Activated CD8-positive, alpha-beta T cell treated with anti-CD3 and anti-CD28 coated beads for 36 hours (primary cell): ENCODE measurements around the gene ROR2. TPM values are rescaled to one million over a fixed set of nuclear protein-coding genes. Genes with fewer than 3 reads are reported as not detected.

Experiments
- ATAC-seq: fragments of 200-7000 bp; cut with Tn5 transposase; one replicate; pipeline ENCODE4 v1.10.0; 2021; ENCODE audit warnings: mild to moderate bottlenecking, moderate library complexity
- CTCF ChIA-PET: fragments of 350-600 bp; sonication (Branson Sonifier 250); formaldehyde crosslinking; loops from one replicate; lab custom pipeline; 2021; ENCODE audit warnings: antibody characterized with exemption; lab: Charles Lee
- POLR2A ChIA-PET: fragments of 350-600 bp; sonication (Branson Sonifier 250); formaldehyde crosslinking; loops from one replicate; lab custom pipeline; 2021; ENCODE audit warnings: antibody characterized with exemption; lab: Charles Lee
- DNase-seq: peaks from one replicate; pipeline ENCODE4 v3.0.0-alpha.2; 2020
- H3K27ac Mint-ChIP-seq: one replicate; pipeline ENCODE4 v1.8.0; 2021; ENCODE audit warnings: mild to moderate bottlenecking, mixed read lengths
- H3K27me3 Mint-ChIP-seq: one replicate; pipeline ENCODE4 v1.8.0; 2021; ENCODE audit warnings: mixed read lengths
- H3K36me3 Mint-ChIP-seq: one replicate; pipeline ENCODE4 v1.8.0; 2021; ENCODE audit warnings: low read depth, mixed read lengths
- H3K4me1 Mint-ChIP-seq: one replicate; pipeline ENCODE4 v1.8.0; 2021; ENCODE audit warnings: low read depth, mixed read lengths
- H3K4me3 Mint-ChIP-seq: one replicate; pipeline ENCODE4 v1.8.0; 2021; ENCODE audit warnings: mild to moderate bottlenecking, moderate library complexity, mixed read lengths
- H3K9me3 Mint-ChIP-seq: one replicate; pipeline ENCODE4 v1.8.0; 2021; ENCODE audit warnings: mixed read lengths
- CTCF ChIP-seq: fragments of 200-600 bp; IDR thresholded peaks from one replicate; pipeline ENCODE4 v1.8.0; 2022; ENCODE audit warnings: antibody characterized with exemption, mild to moderate bottlenecking
- intact Hi-C: fragments of 100-400 bp; cut with micrococcal nuclease; formaldehyde crosslinking; loops from one replicate; pipeline ENCODE4 v1.10.0; 2022
- total RNA-seq, 2 experiments: library from RNA; stranded (reverse); gene quantifications; one replicate each; pipeline ENCODE4 v1.2.3, GENCODE V29; 2021

ROR2 gene
- total RNA-seq, 2 experiments from 2014 or later, result not detected

GRCh38 chr9:91946653-91947488 lies 3.2 kb downstream of the ROR2 start:
- ChIA-PET CTCF (interaction anchor here (0.7 kb wide), 1 partner anchor 9 kb away, joined by 3 read pairs; no protein-coding TSS in a partner anchor), POLR2A (interaction anchor here (1.2 kb wide), 1 partner anchor 32 kb away, joined by 3 read pairs; no protein-coding TSS in a partner anchor)
- H3K36me3 Mint-ChIP-seq, result no peaks in the 10 kb centered on the region
- DNase-seq (no peak), ATAC-seq (no peak)
- H3K27ac Mint-ChIP-seq, result no peak overlapping the region
- H3K4me1 Mint-ChIP-seq, result peaks cover 4% of the 10 kb centered on the region
- no peak overlapping the region for H3K4me3 Mint-ChIP-seq
- no peaks in the 10 kb centered on the region for H3K9me3 Mint-ChIP-seq
- peaks cover 44% of the 10 kb centered on the region for H3K27me3 Mint-ChIP-seq
- intact Hi-C loops, result loop anchor here (5.0 kb wide), 1 partner anchor 170 kb away; no protein-coding TSS in a partner anchor
- no peak for TF ChIP-seq CTCF

- H3K27ac Mint-ChIP-seq, result no peak overlapping the region
- DNase-seq, result no peak
- H3K4me3 Mint-ChIP-seq, result no peak overlapping the region
- POLR2A ChIA-PET, result interaction anchor here (1.2 kb wide), 1 partner anchor 31 kb away, joined by 3 read pairs; no protein-coding TSS in a partner anchor
- H3K36me3 Mint-ChIP-seq, result no peaks in the 10 kb centered on the region
- no peak for ATAC-seq
- CTCF ChIA-PET, result interaction anchor here (1.2 to 1.4 kb wide), 2 partner anchors 8 to 172 kb away, joined by 3 to 8 read pairs; no protein-coding TSS in a partner anchor
- peaks cover 37% of the 10 kb centered on the region for H3K27me3 Mint-ChIP-seq
- no peaks in the 10 kb centered on the region for H3K9me3 Mint-ChIP-seq
- H3K4me1 Mint-ChIP-seq, result peaks cover 4% of the 10 kb centered on the region
- TF ChIP-seq CTCF, result no peak
- intact Hi-C loops, result loop anchor here (5.0 kb wide), 1 partner anchor 169 kb away; no protein-coding TSS in a partner anchor
Measured at GRCh38 chr9:91946196-91946595, 3.8 kb downstream of the ROR2 start.

DNA sequence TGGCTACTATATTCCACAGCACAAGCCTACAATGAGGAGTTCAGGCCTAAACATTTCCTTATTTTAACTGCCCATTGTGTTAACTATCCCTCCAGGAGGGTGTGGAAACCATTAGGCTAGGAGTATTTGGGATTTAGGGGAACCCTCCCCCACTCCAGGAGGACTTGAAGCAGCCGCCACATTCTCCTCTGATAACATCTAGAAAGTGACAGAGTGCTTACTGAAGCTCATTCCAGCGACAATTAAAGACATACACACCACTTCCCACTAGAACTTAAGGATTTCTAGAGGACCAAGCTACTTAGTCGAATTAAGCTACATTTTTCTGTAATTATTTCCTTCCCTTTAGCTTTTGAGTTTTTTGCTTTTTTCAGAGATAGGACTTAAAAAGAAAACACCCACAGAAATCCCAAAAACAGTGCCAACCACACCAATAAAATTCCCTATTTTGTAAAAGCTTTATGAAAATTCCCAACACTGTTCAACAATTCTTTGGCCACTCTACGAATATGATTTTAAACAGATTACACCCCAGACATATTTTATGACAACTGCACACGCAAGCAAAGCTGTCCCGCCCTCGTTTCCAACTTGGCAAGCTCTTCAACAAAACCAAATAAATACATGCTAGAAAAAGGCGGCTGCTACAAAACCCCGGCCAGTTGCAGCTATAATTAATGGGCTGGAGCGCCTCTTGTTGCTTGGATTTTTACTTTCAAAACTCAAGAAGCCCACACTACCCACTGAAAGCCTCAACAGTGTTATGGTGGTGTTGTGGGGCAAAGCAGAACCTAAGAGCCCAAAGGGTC lies 4.5 kb downstream of the ROR2 start:
- intact Hi-C loops, result loop anchor here (5.0 kb wide), 1 partner anchor 168 kb away; no protein-coding TSS in a partner anchor
- Mint-ChIP-seq H3K27me3 (peaks cover 30% of the 10 kb centered on the region), H3K4me3 (no peak overlapping the region), H3K4me1 (peaks cover 2% of the 10 kb centered on the region), H3K27ac (no peak overlapping the region), H3K9me3 (no peaks in the 10 kb centered on the region), H3K36me3 (no peaks in the 10 kb centered on the region)
- DNase-seq (no peak), ATAC-seq (no peak)
- CTCF ChIA-PET, result interaction anchor here (0.6 to 1.4 kb wide), 3 partner anchors 9 to 171 kb away, joined by 3 to 8 read pairs (median 3); no protein-coding TSS in a partner anchor
- POLR2A ChIA-PET, result interaction anchor here (1.2 kb wide), 1 partner anchor 30 kb away, joined by 3 read pairs; no protein-coding TSS in a partner anchor
- no peak for TF ChIP-seq CTCF

GRCh38 chr9:91944711-91945110 lies 5.3 kb downstream of the ROR2 start:
- no peak for TF ChIP-seq CTCF
- H3K9me3 Mint-ChIP-seq, result no peaks in the 10 kb centered on the region
- no peaks in the 10 kb centered on the region for H3K4me1 Mint-ChIP-seq
- ChIA-PET POLR2A (no interaction called here), CTCF (interaction anchor here (1.2 to 1.4 kb wide), 2 partner anchors 9 to 170 kb away, joined by 3 to 8 read pairs; no protein-coding TSS in a partner anchor)
- no peaks in the 10 kb centered on the region for H3K36me3 Mint-ChIP-seq
- H3K27me3 Mint-ChIP-seq, result peaks cover 28% of the 10 kb centered on the region
- DNase-seq (no peak), ATAC-seq (no peak)
- intact Hi-C loops, result loop anchor here (5.0 kb wide), 1 partner anchor 167 kb away; no protein-coding TSS in a partner anchor
- H3K4me3 Mint-ChIP-seq, result no peak overlapping the region
- no peak overlapping the region for H3K27ac Mint-ChIP-seq
